ENCODE measurements around the gene BCDIN3D. TPM values are rescaled to one million over a fixed set of nuclear protein-coding genes. Genes with fewer than 3 reads are reported as not detected.
"Not testable (repeated sequence)": the region's sequence is repeated elsewhere in the genome, so short reads cannot be mapped to it uniquely, and the experiment has no call there.

Gene BCDIN3D
- total and polyA plus RNA-seq, 10 of the 15 experiments (the other 5 are each of a cell fraction or from before 2014, with no cell fraction given) = 3.7 to 7.2 (median 6.4) TPM

DNA sequence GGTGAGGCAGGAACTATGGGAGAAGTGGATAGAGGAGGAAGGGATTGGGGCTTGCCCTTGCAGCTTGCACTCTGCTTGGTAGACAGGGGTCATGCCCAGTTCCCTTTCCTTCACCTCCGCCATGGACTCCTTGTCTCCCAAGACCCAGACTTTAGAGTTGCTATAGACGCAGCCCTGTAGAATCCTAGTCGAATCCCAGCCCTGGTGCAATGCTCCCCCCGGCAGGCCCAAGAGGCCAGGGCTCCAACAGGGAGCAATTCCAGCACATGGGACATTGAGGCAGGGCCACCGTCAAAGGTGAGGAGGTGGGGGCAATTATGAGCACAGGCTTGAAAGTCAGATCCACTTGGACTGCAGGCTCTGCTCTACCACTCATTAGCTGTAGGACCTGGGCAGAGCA, 29.5 kb upstream of the BCDIN3D start:
- H3K4me1 ChIP-seq (ENCODE audit: control insufficient read depth, insufficient read depth, low read length) = no peaks in the 10 kb centered on the region
- POLR2A ChIA-PET = no interaction called here
- no peaks in the 10 kb centered on the region; a peak in 2 of 4 replicates for H3K27me3 ChIP-seq (replicated peaks in 1 of 2; ENCODE audit: control insufficient read depth in 2 of 2, insufficient read depth in 2 of 2, low read length in 1 of 2)
- TF ChIP-seq MTA2 (IDR thresholded peaks at IDR 0.05; ENCODE audit: low read depth) (no peak), PML (IDR thresholded peaks at IDR 0.05; ENCODE audit: low read length) (no peak), ZNF217 (IDR thresholded peaks at IDR 0.05) (no peak), ZZZ3 (IDR thresholded peaks at IDR 0.05; ENCODE audit: control insufficient read depth, insufficient read length, low read depth) (no peak), SMARCA5 (IDR thresholded peaks at IDR 0.05) (no peak), KAT2A (conservative IDR thresholded peaks at IDR 0.05; ENCODE audit: control insufficient read depth, low read depth, low read length) (no peak)
- TF ChIP-seq, protein P1, sequence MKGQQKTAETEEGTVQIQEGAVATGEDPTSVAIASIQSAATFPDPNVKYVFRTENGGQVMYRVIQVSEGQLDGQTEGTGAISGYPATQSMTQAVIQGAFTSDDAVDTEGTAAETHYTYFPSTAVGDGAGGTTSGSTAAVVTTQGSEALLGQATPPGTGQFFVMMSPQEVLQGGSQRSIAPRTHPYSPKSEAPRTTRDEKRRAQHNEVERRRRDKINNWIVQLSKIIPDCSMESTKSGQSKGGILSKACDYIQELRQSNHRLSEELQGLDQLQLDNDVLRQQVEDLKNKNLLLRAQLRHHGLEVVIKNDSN (IDR thresholded peaks at IDR 0.05; ENCODE audit: borderline replicate concordance, extremely low read length, insufficient read depth, low read depth, low read length) = no peak
- TF ChIP-seq, protein P2, sequence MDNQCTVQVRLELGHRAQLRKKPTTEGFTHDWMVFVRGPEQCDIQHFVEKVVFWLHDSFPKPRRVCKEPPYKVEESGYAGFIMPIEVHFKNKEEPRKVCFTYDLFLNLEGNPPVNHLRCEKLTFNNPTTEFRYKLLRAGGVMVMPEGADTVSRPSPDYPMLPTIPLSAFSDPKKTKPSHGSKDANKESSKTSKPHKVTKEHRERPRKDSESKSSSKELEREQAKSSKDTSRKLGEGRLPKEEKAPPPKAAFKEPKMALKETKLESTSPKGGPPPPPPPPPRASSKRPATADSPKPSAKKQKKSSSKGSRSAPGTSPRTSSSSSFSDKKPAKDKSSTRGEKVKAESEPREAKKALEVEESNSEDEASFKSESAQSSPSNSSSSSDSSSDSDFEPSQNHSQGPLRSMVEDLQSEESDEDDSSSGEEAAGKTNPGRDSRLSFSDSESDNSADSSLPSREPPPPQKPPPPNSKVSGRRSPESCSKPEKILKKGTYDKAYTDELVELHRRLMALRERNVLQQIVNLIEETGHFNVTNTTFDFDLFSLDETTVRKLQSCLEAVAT (IDR thresholded peaks at IDR 0.05) = no peak
- no peak overlapping the region for H3K27ac ChIP-seq (ENCODE audit: control insufficient read depth, insufficient read depth)
- FAIRE-seq (no peak), DNase-seq (ENCODE audit: low read depth, low spot score) (no peak), ATAC-seq (no peak)
- intact Hi-C loops (cut with micrococcal nuclease; ENCODE audit: unreplicated experiment) = no loop called here
- no peak overlapping the region for H2AFZ ChIP-seq (ENCODE audit: control insufficient read depth, low read depth, low read length)
- no peak overlapping the region for H3K4me2 ChIP-seq (ENCODE audit: control insufficient read depth, insufficient read depth)
- H3K36me3 ChIP-seq (ENCODE audit: control insufficient read depth in 2 of 2, insufficient read depth in 2 of 2, low read length in 1 of 2) = no peaks in the 10 kb centered on the region
- no peak overlapping the region for H3K9ac ChIP-seq (ENCODE audit: control insufficient read depth, insufficient read depth, low read length)
- H3K9me3 ChIP-seq (replicated peaks; ENCODE audit: control insufficient read depth, insufficient read depth, low read length) = no peaks in the 10 kb centered on the region
- CTCF ChIA-PET = no interaction called here
- WGBS (ENCODE audit: insufficient coverage, insufficient replicate concordance, low lambda C conversion rate, missing lambda C conversion rate) = 66% methylated on average over 5 of the region's 5 CpGs
- BruUV-seq (replicated peaks) = no TSS peak
- in situ Hi-C loops (cut with MboI) = no loop called here
- 0 out of 2 replicates have a peak, but pooled peaks cover 2% of the 10 kb centered on the region for H4K20me1 ChIP-seq (ENCODE audit: control insufficient read depth, insufficient read depth)
- no peaks in the 10 kb centered on the region for H3K79me2 ChIP-seq (ENCODE audit: control insufficient read depth, insufficient read depth, low read length)
- RAD21 ChIA-PET (ENCODE audit: unreplicated experiment) = no interaction called here
- SMC1A ChIA-PET (ENCODE audit: uncharacterized antibody, unreplicated experiment) = no interaction called here
- no peak overlapping the region for H3K4me3 ChIP-seq

DNA sequence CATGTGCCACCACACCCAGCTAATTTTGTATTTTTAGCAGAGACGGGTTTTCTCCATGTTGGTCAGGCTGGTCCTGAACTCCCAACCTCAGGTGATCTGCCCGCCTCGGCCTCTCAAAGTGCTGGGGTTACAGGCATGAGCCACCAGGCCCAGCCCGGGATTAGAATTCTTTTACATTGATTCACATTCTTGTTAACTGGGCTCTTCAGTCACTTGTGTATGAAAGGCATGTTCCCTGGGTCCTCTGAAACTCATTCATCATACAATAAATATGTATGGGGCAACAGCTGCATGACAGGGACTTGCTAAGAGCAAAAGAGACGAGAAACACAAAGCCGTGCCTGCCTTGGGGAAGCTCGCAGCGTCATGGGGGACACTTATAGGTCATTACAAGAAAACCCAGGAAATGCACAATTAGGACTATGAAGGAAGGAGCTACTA, 28.9 kb upstream of the BCDIN3D start:
- WGBS (ENCODE audit: insufficient coverage, insufficient replicate concordance, low lambda C conversion rate, missing lambda C conversion rate) = 55% methylated on average over 8 of the region's 8 CpGs
- DNase-seq (ENCODE audit: low read depth, low spot score); H3K4me1 ChIP-seq (ENCODE audit: control insufficient read depth, insufficient read depth, low read length); RAD21 ChIA-PET (ENCODE audit: unreplicated experiment); H3K27ac ChIP-seq (ENCODE audit: control insufficient read depth, insufficient read depth); H4K20me1 ChIP-seq (ENCODE audit: control insufficient read depth, insufficient read depth); H3K9me3 ChIP-seq (replicated peaks; ENCODE audit: control insufficient read depth, insufficient read depth, low read length); H3K79me2 ChIP-seq (ENCODE audit: control insufficient read depth, insufficient read depth, low read length); H3K36me3 ChIP-seq (ENCODE audit: control insufficient read depth in 2 of 2, insufficient read depth in 2 of 2, low read length in 1 of 2); BruUV-seq (replicated peaks); H3K9ac ChIP-seq (ENCODE audit: control insufficient read depth, insufficient read depth, low read length); SMC1A ChIA-PET (ENCODE audit: uncharacterized antibody, unreplicated experiment); POLR2A ChIA-PET; intact Hi-C loops (cut with micrococcal nuclease; ENCODE audit: unreplicated experiment); ATAC-seq; H3K27me3 ChIP-seq (replicated peaks in 1 of 2; ENCODE audit: control insufficient read depth in 2 of 2, insufficient read depth in 2 of 2, low read length in 1 of 2); in situ Hi-C loops (cut with MboI); H3K4me2 ChIP-seq (ENCODE audit: control insufficient read depth, insufficient read depth); H2AFZ ChIP-seq (ENCODE audit: control insufficient read depth, low read depth, low read length); FAIRE-seq; H3K4me3 ChIP-seq: not testable (repeated sequence)
- CTCF ChIA-PET = interaction anchor here (2.1 kb wide), 1 partner anchor 74 kb away, joined by 8 read pairs; no protein-coding TSS in a partner anchor
